ENCODE results near the gene ERC2. TPM values are rescaled to one million over a fixed set of nuclear protein-coding genes. Genes with fewer than 3 reads are reported as not detected.

ERC2 gene
- total RNA-seq, 4 donors from 2014 or later, result 5.3 to 8.8 (median 7.8) TPM

GRCh38 chr3:55966566-55966965, 501.7 kb downstream of the ERC2 start:
- no peak overlapping the region for H3K4me3 ChIP-seq (replicated peaks in 1 of 3)
- no peaks in the 10 kb centered on the region for H3K36me3 ChIP-seq
- DNase-seq, result no peak
- no peaks in the 10 kb centered on the region for H3K9me3 ChIP-seq
- H3K27ac ChIP-seq, result no peak overlapping the region
- no peak for TF ChIP-seq POLR2A (IDR thresholded peaks at IDR 0.05)
- TF ChIP-seq CTCF (IDR thresholded peaks at IDR 0.05), result no peak
- 80 to 100% methylated on average over 1 of the region's 1 CpG for WGBS, 2 donors
- intact Hi-C loops (cut with DNase I), result no loop called here
- H3K4me1 ChIP-seq, result no peaks in the 10 kb centered on the region
- H3K27me3 ChIP-seq, result no peaks in the 10 kb centered on the region

- TF ChIP-seq POLR2A (IDR thresholded peaks at IDR 0.05), result no peak
- no peak for TF ChIP-seq CTCF (IDR thresholded peaks at IDR 0.05)
Observed at GRCh38 chr3:55965776-55966175, 502.5 kb downstream of the ERC2 start.

GRCh38 chr3:55964491-55964985, 503.7 kb downstream of the ERC2 start:
- Histone ChIP-seq H3K9me3 (no peaks in the 10 kb centered on the region), H3K4me3 (replicated peaks in 1 of 3) (no peak overlapping the region), H3K4me1 (no peaks in the 10 kb centered on the region), H3K27me3 (no peaks in the 10 kb centered on the region), H3K27ac (no peak overlapping the region), H3K36me3 (no peaks in the 10 kb centered on the region)
- intact Hi-C loops (cut with DNase I), result no loop called here
- no peak for DNase-seq
- TF ChIP-seq CTCF (IDR thresholded peaks at IDR 0.05) (no peak), POLR2A (IDR thresholded peaks at IDR 0.05) (no peak)
- 59 to 60% methylated on average over 2 of the region's 2 CpGs for WGBS, 2 donors

More at GRCh38 chr3:55965776-55966175, 502.5 kb downstream of the ERC2 start:
- WGBS, 2 donors, result 46 to 53% methylated on average over 5 of the region's 5 CpGs
- Histone ChIP-seq H3K27ac (no peak overlapping the region), H3K4me3 (replicated peaks in 1 of 3) (no peak overlapping the region), H3K9me3 (no peaks in the 10 kb centered on the region), H3K4me1 (no peaks in the 10 kb centered on the region), H3K36me3 (no peaks in the 10 kb centered on the region), H3K27me3 (no peaks in the 10 kb centered on the region)
- DNase-seq, result no peak
- intact Hi-C loops (cut with DNase I), result no loop called here

DNA sequence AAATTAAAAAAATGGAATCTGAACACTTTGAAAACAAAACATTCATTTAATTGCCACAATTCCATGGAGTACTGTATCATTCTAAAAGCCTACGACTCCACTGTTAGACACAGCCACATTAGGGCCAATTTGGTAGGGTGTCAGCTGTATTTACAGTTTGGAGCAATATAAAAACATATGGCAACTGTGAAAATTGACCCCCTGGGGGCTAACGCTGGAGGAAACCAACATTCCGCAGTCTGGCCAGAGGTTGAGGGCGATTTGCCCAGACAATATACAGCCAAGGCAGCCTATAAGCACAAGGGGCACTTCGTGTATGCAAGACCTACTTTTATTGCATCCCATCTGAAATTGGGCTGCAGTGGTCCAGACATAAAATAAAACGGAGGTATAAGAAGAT, 504.7 kb downstream of the ERC2 start:
- Histone ChIP-seq H3K4me3 (replicated peaks in 1 of 3) (no peak overlapping the region), H3K9me3 (no peaks in the 10 kb centered on the region), H3K27me3 (no peaks in the 10 kb centered on the region), H3K27ac (no peak overlapping the region), H3K4me1 (no peaks in the 10 kb centered on the region), H3K36me3 (no peaks in the 10 kb centered on the region)
- WGBS, 2 donors, result 80 to 89% methylated on average over 6 of the region's 6 CpGs
- TF ChIP-seq CTCF (IDR thresholded peaks at IDR 0.05) (no peak), POLR2A (IDR thresholded peaks at IDR 0.05) (no peak)
- intact Hi-C loops (cut with DNase I), result no loop called here
- no peak for DNase-seq

- Histone ChIP-seq H3K27me3 (no peaks in the 10 kb centered on the region), H3K4me3 (replicated peaks in 1 of 3) (no peak overlapping the region), H3K27ac (no peak overlapping the region), H3K4me1 (no peaks in the 10 kb centered on the region), H3K9me3 (no peaks in the 10 kb centered on the region), H3K36me3 (no peaks in the 10 kb centered on the region)
- TF ChIP-seq CTCF (IDR thresholded peaks at IDR 0.05), result no peak
- no peak for TF ChIP-seq POLR2A (IDR thresholded peaks at IDR 0.05)
- DNase-seq, result no peak
- WGBS, 2 donors, result 79 to 92% methylated on average over 7 of the region's 7 CpGs
- intact Hi-C loops (cut with DNase I), result no loop called here
Observed at GRCh38 chr3:55959471-55960080, 508.7 kb downstream of the ERC2 start.
